GM19468 (cell line): ENCODE measurements around the gene COL25A1.
"Not testable (repeated sequence)": the region's sequence is repeated elsewhere in the genome, so short reads cannot be mapped to it uniquely, and the experiment has no call there.

ENCODE experiments used
- ATAC-seq: cut with Tn5 transposase; IDR thresholded peaks from one replicate; pipeline ENCODE4 v1.9.1; 2021; ENCODE audit warnings: mild to moderate bottlenecking, moderate library complexity, moderate number of reproducible peaks; ENCODE audit not compliant: unreplicated experiment; ENCODE audit errors: extremely low read depth

The COL25A1 gene

GRCh38 chr4:109077505-109077904 lies 225.0 kb downstream of the COL25A1 start:
- ATAC-seq = no peak

GRCh38 chr4:109076709-109077108 lies 225.7 kb downstream of the COL25A1 start:
- ATAC-seq = not testable (repeated sequence)

DNA sequence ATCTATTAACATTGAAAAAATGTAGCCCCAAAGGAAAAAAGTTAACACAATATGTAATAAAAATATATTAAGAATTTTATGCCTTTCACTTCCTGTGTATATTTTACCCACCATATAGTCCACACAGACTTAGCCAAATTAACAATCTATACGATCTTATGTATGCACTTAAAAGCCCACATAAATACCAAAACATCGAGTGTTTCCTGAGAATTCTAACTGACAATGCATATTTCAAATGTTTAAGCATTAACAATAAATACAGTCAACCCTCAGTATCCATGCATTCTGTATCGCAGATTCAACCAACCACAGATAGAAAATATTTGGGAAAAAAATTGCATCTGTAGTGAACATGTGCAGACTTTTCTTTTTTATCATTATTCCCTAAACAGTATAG lies 226.8 kb downstream of the COL25A1 start:
- ATAC-seq = no peak

DNA sequence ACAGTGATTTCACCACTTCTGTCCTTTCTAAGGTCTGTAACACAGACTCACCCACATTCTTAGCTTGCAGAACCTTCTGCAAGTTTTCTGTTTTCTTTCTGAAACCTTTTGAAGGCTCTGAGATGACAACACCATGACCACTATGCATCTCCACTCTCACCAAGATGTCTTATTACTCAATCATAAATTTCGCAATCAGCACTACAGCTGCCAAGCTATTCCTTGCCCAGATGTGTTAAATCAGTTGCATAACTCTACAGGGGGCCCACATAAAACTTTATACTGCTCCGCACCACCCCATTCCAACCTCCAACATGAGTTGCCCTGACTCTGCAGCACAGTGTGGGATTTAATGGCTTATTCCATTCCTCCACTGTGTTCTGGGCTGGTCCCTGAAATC lies 229.9 kb downstream of the COL25A1 start:
- no peak for ATAC-seq

GRCh38 chr4:109070677-109071076 lies 231.8 kb downstream of the COL25A1 start:
- not testable (repeated sequence) for ATAC-seq

DNA sequence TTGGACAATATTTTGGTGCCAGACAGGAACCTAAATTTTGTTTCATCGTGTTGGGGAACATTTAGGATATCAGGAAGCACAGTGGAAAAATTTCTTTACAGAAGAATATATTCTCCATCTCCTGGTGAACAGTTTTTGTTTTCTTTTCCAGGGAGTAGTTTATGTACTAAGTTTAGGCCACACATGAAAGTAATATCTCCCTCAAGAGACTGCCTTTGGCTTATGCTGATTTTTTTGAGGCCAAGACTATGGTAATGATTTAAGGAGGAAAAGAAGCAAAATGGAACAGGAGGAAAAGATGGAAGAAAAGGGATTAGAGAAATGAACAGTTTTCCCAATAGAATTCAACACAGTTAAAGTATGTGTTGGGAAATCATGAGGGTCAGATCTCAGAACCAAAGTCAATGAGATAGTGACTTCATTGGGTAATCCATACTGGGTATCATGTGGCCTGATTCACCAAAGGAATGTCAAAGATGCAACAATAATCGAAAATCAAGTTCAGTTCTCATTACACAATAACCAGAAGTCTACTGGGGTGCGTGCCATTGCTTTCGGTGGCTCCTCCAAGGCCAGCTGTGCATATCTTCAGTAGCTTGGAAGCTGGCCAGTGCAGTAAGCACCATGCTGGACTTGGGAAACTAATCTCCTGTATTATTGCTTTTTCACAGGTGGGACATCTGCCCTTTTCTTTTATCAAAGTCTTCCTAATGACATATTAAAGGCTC lies 234.8 kb downstream of the COL25A1 start:
- ATAC-seq = no peak

GRCh38 chr4:109065006-109065405 lies 237.5 kb downstream of the COL25A1 start:
- ATAC-seq = no peak

DNA sequence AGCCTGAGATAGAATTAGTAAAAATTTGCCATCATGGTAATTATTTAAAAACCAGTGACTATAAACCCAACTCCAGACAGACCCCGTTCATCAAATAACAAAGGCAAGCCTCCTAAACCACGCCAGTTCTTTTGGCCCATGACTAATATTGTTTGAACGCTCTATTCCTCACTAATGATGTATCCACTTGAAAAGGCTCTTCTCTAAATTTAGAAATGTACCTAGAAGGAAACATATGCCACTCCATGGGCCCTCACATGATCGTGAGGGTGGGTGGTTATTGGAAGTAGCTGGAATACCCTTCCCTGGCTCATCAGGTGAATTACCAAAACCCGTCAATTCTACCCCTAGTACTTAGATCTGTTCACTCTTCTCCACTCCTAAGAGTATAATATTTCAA lies 249.2 kb downstream of the COL25A1 start:
- no peak for ATAC-seq

DNA sequence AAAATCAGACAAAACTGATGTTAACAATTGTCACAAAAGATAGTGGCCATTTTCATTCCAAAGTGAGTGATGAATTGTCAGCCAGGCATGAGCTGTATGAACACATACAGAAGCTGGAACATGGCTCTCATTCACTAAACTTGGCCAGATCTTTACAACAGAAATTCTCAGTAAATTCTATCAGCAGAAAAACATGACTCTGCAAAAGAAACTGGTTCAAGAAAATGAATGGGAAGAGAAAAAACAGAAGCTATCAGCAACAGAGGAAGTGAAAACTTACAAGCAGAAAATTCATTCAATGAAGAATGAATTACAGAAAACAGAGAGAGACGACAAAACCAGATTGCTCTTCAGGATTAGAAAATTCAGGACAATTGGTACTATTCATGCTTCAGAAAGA lies 249.6 kb downstream of the COL25A1 start:
- no peak for ATAC-seq

DNA sequence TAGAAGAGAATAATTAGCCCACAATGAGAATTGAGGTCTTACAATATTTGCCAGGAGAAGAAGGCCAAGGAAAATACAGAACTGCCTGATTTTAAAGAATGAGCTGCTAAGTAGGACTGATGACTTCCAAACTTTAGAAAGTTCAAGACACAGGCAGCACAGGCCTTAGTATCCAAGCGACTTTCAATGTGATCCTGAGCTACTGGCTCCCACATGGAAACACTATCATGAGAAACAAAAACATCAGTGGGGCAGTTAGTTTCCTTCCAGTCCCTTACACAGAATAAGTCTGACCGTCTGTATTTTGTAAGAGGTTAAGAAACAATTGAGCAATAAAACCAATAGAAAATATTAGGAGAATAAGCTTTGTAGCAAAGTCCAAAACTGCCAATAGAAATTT lies 251.4 kb downstream of the COL25A1 start:
- no peak for ATAC-seq

DNA sequence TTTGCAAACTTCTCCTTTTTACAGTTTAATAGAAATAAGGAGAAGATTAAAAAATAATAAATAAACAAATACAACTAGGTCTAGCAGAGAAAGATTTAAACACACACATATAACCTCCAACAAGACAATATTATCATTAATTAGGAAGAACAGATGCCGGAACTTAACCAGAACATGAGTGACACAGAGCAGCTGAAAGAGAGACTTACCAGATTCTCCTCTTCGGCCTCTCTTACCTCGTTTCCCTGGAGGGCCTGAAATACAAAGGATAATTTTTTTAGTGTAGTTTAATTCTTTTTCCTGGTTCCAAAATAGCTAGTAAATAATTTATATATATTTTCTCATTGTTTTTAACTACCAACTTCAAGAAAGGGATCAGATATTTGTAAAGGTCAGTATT lies 252.5 kb downstream of the COL25A1 start:
- ATAC-seq = no peak

DNA sequence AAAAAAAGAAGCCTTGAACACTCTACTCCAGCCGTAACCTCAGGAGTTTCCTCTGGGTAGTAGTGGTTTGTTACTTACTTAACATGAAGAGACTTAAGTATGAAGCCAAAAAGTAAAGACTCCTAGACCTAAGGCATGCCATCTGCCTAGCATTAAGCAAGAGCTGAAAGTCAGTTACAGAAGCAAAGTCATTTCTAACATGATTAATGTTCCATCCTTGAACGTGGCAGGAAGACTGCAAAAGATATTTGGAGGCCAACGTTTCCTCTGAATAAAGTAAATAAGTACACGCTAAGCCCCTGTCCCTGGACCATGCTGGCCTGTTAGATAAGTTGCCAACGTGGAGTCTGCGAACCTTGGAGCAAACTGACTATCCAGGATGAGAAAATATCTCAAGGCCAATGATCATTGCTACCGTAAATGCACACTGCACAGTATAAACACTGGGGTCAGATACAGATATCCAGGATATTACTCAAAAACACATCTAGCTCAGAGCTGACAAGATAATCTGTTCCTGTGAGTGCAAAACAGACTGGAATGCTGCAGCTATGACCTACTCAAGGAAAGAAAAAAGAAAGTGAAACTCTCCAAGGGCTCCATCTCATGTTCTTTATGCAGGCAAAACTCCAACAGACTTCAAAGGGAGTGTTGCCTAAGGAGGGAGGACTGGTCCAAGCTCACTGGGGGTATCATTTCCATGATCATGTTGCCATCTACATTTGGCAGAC lies 255.8 kb downstream of the COL25A1 start:
- ATAC-seq = no peak

- ATAC-seq = no peak
Measured at GRCh38 chr4:109044431-109044830, 258.0 kb downstream of the COL25A1 start.

DNA sequence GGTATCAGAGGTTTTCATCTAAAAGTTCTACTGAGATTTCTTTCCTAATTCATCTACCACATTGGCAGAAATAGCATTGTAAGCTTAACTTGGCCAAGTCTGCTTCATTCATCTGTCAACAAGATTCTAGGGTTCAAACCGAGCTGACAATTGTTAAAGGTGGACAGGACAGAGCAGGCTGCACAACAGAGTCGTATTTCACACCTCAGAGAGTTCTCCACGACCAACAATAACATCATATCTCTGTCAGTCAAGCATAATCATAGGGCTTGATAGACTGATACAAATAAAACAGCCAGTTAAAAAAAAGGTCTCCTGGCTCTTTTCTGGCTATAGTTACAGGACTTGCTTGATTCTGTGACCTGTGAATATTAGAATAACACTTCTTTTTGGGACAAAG lies 259.2 kb downstream of the COL25A1 start:
- ATAC-seq = no peak

DNA sequence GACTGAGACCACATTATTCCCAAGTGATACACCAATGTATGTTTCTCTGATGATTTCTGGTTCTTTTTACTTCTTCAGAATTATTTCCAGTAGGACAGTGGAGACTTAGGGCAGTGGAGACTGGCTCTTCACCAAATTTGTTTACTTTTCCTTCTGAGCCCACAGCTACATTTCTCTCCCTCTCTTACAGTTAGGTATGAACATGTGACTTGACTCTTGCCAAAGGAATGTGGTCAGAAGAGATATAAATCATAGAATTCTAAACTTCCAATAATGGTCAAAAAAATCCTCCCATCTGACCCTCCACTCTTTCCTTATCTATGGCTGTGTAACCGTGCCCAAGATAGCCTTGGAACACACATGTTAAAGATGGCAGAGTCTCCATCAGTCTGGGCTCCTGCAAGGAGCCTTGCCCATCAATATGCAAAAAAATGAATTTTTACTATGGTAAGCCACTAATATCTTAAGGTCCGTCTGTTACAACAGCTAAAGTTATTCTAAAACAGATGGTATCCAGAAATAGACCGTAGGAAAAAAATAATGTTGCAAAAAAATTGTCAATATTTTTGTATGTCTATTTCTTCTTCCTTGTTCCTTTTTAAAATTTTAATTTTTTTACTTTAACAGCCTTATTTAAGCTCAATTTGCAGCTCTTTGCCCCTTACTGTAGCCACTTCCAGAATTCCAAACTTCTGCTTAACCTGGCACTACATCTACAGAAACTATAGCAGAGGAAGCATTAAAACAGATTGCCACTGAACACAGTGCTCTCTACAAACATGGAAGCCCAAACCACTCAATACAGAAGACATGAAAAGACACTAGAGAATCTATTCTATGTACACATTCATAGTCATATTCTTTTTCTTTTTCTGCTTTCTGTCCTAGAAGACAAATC lies 260.7 kb downstream of the COL25A1 start:
- no peak for ATAC-seq

DNA sequence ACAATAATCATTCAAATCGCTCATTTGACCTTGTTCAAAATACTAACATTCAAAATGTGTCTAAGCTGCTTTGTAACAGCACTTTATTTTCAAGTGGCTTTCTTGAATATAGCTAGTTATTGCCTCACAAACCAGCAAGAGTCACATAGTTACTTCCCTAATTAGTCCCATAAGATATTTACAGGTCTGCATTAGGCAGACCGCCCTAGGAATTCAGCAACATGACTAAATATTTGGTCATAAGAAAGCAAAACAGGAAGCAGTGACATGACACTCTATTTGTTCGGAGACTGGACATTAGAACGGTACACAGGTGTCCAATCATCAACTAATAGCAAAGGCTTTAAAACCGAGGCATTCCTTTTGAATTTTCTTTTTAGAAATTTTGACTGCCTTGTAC lies 262.0 kb downstream of the COL25A1 start:
- ATAC-seq = no peak

DNA sequence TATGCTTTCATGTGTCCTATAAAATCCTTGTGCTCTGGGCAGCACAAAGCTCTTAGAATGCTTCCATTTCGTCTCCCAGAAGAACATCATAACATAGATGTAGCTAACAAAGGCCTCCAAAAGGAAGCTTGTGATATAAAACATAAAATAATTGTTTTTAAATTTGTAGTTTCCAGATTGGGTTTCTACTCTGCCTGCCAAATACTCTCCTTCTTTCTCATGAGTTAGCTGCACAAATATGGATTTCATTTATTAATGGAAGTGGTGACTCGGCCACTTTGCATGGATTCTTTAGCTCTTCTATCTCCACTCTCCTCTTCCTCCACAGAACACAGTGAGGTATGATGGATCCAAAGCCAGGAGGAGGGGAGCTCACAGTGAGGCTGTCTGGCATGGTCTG lies 265.4 kb downstream of the COL25A1 start:
- ATAC-seq = no peak

DNA sequence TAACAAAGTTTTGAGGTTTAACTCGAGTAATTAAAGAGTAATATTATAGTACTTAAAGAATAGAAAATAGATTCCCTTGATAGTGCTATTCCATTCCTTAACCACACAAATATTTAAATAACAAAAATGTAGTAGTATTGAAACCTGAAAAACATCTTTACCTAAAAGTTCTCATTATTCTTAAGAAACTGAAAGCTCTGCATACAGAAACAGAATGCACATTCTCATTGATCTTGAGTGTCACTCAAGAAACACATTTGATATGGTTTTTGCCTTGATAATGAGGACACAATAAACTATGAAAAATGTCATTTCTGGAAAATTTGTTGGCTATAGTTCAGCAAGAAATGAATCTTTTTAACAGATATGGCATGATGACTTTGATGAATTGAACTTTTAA lies 268.5 kb downstream of the COL25A1 start:
- no peak for ATAC-seq

- ATAC-seq = no peak
Measured at GRCh38 chr4:109032671-109033070, 269.8 kb downstream of the COL25A1 start.

- no peak for ATAC-seq
Measured at GRCh38 chr4:109029987-109030386, 272.5 kb downstream of the COL25A1 start.

DNA sequence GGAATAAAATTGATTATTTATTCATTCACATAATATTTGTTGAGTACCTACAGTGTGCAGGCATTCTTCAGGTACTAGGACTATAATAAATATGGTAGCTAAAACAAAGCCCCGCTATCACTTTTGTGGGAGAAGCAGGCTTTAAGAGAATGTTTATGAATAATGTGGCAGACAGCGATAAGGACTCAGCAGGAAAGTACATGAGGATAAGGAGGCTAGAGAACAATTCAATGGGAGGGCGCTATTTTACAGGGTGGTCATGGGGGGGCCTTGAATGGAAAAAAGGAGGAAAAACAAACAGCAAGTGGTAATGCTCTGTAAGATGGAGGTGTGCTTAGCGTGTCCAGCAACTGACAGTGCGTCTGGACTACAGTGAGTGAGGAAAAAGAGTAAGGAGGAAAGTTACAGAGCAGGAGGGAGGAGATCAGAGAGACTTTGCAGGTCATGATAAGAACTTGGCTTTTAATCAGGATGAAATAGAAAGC lies 275.4 kb downstream of the COL25A1 start:
- ATAC-seq = no peak
